Hepatocyte (in vitro differentiated cells): ENCODE data around the gene STRN4. TPM values are rescaled to one million over a fixed set of nuclear protein-coding genes. Genes with fewer than 3 reads are reported as not detected.

ENCODE experiments used
- DNase-seq: peaks from one replicate; pipeline ENCODE4 v3.0.0-alpha.2; 2016; ENCODE audit warnings: low spot score
- H2AFZ ChIP-seq: fragments of 200-600 bp; sonication (generic); 2 replicates; pipeline ENCODE4 v1.6.0; 2016; ENCODE audit warnings: antibody characterized with exemption, mild to moderate bottlenecking
- H3K27ac ChIP-seq: fragments of 200-600 bp; sonication (generic); 2 replicates; pipeline ENCODE4 v1.5.1; 2016; ENCODE audit warnings: mild to moderate bottlenecking
- H3K27me3 ChIP-seq: fragments of 200-600 bp; sonication (generic); 2 replicates; pipeline ENCODE4 v1.6.1; 2016
- H3K36me3 ChIP-seq: fragments of 200-600 bp; sonication (generic); replicated peaks from 2 replicates; pipeline ENCODE4 v1.5.1; 2016; ENCODE audit warnings: low read depth; ENCODE audit not compliant: insufficient read depth
- H3K4me1 ChIP-seq: fragments of 200-600 bp; sonication (generic); 2 replicates; pipeline ENCODE4 v1.5.1; 2016; ENCODE audit warnings: mild to moderate bottlenecking, moderate library complexity; ENCODE audit not compliant: insufficient read depth
- H3K4me2 ChIP-seq: fragments of 200-600 bp; sonication (generic); 2 replicates; pipeline ENCODE4 v1.6.0; 2016
- H3K4me3 ChIP-seq: fragments of 200-600 bp; sonication (generic); 2 replicates; pipeline ENCODE4 v1.5.1; 2016; ENCODE audit warnings: mild to moderate bottlenecking
- H3K79me2 ChIP-seq: fragments of 200-600 bp; sonication (generic); 2 replicates; pipeline ENCODE4 v1.6.0; 2017; ENCODE audit warnings: mild to moderate bottlenecking
- H3K9me2 ChIP-seq: fragments of 200-600 bp; sonication (generic); replicated peaks from 2 replicates; pipeline ENCODE4 v1.6.0; 2017; ENCODE audit warnings: mild to moderate bottlenecking; ENCODE audit not compliant: insufficient read depth
- H3K9me3 ChIP-seq: fragments of 200-600 bp; sonication (generic); 2 replicates; pipeline ENCODE4 v1.5.1; 2016; ENCODE audit warnings: low read depth, mild to moderate bottlenecking
- H4K20me1 ChIP-seq: fragments of 200-600 bp; sonication (generic); 2 replicates; pipeline ENCODE4 v1.6.0; 2016; ENCODE audit warnings: mild to moderate bottlenecking; ENCODE audit not compliant: insufficient read depth, poor library complexity, severe bottlenecking
- CTCF ChIP-seq: fragments of 200-600 bp; sonication (generic); IDR thresholded peaks from 2 replicates; pipeline ENCODE4 v1.5.1; 2016; ENCODE audit warnings: antibody characterized with exemption, mild to moderate bottlenecking; ENCODE audit not compliant: poor library complexity
- EZH2 ChIP-seq: fragments of 200-600 bp; sonication (generic); IDR thresholded peaks from 2 replicates; pipeline ENCODE4 v1.6.1; 2016; ENCODE audit warnings: antibody characterized with exemption, mild to moderate bottlenecking, borderline replicate concordance
- EZH2phosphoT487 ChIP-seq: fragments of 200-600 bp; sonication (generic); IDR thresholded peaks from one replicate; pipeline ENCODE4 v1.6.1; 2018; ENCODE audit warnings: antibody characterized with exemption, mild to moderate bottlenecking, low read depth, moderate library complexity; ENCODE audit not compliant: unreplicated experiment, severe bottlenecking
- WGBS: methylation state at CpG from one replicate; pipeline ENCODE4 v1.1.6; 2016; ENCODE audit warnings: low lambda C conversion rate; ENCODE audit errors: missing lambda C conversion rate; 5-methylcytosine and 5-hydroxymethylcytosine counted together
- polyA plus RNA-seq: library from polyadenylated mRNA; unstranded; fragments of >200 nt; fragmentation: Nextera tagmentation; extraction: Ambion mirVana; gene quantifications from 2 replicates; pipeline ENCODE4 v1.2.1, GENCODE V29; 2016
- total RNA-seq: library from RNA; depleted of rRNA; stranded (reverse); fragments of >200 nt; gene quantifications from 2 replicates; pipeline ENCODE4 v1.2.3, GENCODE V29; 2014

Gene STRN4
- total and polyA plus RNA-seq, 2 experiments from 2014 or later, result 63.7 to 64.1 TPM

- Histone ChIP-seq H3K9me3 (no peaks in the 10 kb centered on the region), H3K9me2 (no peaks in the 10 kb centered on the region), H3K27ac (no peak overlapping the region), H3K4me2 (no peak overlapping the region), H4K20me1 (no peaks in the 10 kb centered on the region), H3K36me3 (no peaks in the 10 kb centered on the region), H3K4me1 (no peaks in the 10 kb centered on the region), H2AFZ (no peak overlapping the region), H3K27me3 (no peaks in the 10 kb centered on the region), H3K79me2 (peaks cover 4% of the 10 kb centered on the region), H3K4me3 (no peak overlapping the region)
- no peak for DNase-seq
- 99% methylated on average over 76 of the region's 86 CpGs for WGBS
- TF ChIP-seq EZH2phosphoT487 (no peak), CTCF (no peak), EZH2 (no peak)
These were observed 9.7 kb upstream of the STRN4 start for GRCh38 chr19:46755853-46756543.

DNA sequence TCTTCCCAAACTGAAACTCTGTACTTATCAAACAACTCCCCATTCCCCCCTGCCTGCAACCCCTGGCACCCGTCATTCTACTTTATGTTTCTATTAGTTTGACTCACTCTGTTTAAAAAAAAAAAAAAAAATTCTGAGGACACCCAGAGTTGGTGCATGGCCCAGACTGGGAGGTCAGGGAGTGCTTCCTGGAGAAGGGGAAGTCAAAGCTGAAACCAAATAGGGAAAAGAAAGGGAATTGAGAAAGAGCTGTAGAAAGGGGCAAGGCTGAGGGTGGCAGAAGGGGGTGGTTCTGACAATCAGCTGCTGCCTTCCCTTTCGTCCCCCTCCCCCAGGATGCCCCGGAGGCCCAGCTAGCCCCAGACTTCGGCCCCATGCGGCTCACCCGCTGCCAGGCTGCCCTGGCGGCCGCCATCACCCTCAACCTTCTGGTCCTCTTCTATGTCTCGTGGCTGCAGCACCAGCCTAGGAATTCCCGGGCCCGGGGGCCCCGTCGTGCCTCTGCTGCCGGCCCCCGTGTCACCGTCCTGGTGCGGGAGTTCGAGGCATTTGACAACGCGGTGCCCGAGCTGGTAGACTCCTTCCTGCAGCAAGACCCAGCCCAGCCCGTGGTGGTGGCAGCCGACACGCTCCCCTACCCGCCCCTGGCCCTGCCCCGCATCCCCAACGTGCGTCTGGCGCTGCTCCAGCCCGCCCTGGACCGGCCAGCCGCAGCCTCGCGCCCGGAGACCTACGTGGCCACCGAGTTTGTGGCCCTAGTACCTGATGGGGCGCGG, 9.0 kb upstream of the STRN4 start:
- no peaks in the 10 kb centered on the region for H3K9me3 ChIP-seq
- TF ChIP-seq EZH2 (no peak), CTCF (no peak)
- 96% methylated on average over 35 of the region's 39 CpGs for whole genome bisulfite sequencing
- no peaks in the 10 kb centered on the region for H3K4me1 ChIP-seq
- no peak for DNase-seq
- no peak overlapping the region for H3K27ac ChIP-seq
- no peak overlapping the region for H3K4me2 ChIP-seq
- no peaks in the 10 kb centered on the region for H4K20me1 ChIP-seq
- H3K27me3 ChIP-seq, result no peaks in the 10 kb centered on the region
- no peak overlapping the region for H2AFZ ChIP-seq
- no peaks in the 10 kb centered on the region for H3K36me3 ChIP-seq
- no peak overlapping the region for H3K4me3 ChIP-seq
- no peaks in the 10 kb centered on the region for H3K9me2 ChIP-seq
- peaks cover 4% of the 10 kb centered on the region for H3K79me2 ChIP-seq

DNA sequence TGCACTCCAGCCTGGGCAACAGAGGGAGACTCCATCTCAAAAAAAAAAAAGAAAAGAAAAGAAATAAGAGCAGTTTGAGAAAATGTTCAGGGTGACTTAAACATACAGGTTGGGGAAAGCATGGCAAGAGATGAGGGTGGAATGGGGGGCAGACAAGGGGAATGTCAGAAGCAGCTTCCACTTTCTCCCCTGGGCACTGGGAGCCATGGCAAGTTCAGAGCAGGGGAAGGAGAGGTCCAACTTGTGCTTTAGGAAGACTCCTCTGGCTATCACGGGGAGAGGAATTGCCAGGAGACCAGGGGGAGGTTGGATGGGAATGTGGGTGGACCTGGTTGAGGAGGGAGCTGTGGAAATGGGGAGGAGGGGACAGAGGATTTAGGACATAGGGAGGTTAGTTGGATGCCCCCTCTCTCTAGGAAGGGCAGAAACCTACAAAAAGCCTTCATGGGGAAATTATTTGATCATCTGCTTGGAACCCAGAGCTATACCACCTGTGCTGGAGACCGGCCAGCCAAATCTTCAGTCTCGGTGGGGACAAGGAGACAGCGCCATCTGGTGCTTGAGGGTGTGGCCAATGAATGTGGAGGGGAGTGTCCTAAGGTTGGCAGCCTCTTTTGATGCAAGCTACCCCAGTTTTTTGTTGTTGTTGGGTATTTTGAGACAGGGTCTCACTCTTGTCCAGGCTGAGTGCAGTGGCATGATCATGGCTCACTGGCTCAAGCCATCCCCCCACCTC, 7.3 kb upstream of the STRN4 start:
- H3K27ac ChIP-seq, result no peak overlapping the region
- no peaks in the 10 kb centered on the region for H3K9me3 ChIP-seq
- H3K27me3 ChIP-seq, result no peaks in the 10 kb centered on the region
- no peaks in the 10 kb centered on the region for H3K4me1 ChIP-seq
- WGBS, result 55% methylated on average over 4 of the region's 4 CpGs
- no peak overlapping the region for H3K4me2 ChIP-seq
- no peak overlapping the region for H3K4me3 ChIP-seq
- TF ChIP-seq CTCF (peak; percentile 34), EZH2phosphoT487 (no peak)
- H4K20me1 ChIP-seq, result no peaks in the 10 kb centered on the region
- H3K36me3 ChIP-seq, result no peaks in the 10 kb centered on the region
- DNase-seq, result peak; percentile 53
- H2AFZ ChIP-seq, result no peak overlapping the region
- H3K9me2 ChIP-seq, result no peaks in the 10 kb centered on the region
- peaks cover 4% of the 10 kb centered on the region for H3K79me2 ChIP-seq
